GM18517 (cell line): ENCODE data around the gene TNRC6C.
"Not testable (repeated sequence)": the region's sequence is repeated elsewhere in the genome, so short reads cannot be mapped to it uniquely, and the experiment has no call there.

Experiments
- ATAC-seq: cut with Tn5 transposase; IDR thresholded peaks from one replicate; pipeline ENCODE4 v1.9.1; 2021; ENCODE audit warnings: mild to moderate bottlenecking, moderate library complexity; ENCODE audit not compliant: unreplicated experiment

Gene TNRC6C

DNA sequence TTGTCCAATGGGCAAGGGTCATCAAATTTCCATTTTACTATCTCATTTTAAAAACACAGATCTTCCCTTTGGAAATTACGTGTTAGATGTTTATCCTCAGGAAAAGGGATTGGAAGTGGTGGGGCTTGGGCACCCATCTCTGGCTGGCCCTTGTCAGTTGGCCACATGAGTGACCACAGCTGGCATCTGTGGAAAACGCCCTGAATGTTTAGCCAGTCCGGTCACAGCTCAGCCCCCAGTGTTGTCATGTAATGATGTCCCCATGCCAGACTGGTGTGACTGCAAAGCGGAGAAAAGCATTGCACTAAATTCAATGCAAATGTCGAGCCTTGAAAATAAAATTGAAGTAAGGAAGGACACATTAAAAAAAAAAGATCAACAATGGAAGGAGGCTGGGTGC lies 117.0 kb downstream of the TNRC6C start:
- no peak for ATAC-seq

DNA sequence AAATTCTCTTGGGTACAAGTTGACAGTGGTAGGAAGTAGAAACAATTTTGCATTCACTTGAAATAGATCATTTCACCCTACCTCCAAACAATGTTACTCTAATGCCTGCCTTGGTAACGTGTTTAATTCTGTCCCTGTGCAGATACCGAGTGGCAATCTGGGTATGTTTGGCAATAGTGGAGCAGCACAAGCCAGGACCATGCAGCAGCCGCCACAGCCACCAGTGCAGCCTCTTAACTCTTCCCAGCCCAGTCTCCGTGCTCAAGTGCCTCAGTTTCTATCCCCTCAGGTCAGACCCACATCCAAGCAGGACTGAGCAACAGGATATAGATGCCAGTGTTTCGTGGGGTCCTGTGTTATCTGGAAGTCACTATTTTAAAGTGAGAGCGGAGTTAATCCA lies 120.8 kb downstream of the TNRC6C start:
- no peak for ATAC-seq

DNA sequence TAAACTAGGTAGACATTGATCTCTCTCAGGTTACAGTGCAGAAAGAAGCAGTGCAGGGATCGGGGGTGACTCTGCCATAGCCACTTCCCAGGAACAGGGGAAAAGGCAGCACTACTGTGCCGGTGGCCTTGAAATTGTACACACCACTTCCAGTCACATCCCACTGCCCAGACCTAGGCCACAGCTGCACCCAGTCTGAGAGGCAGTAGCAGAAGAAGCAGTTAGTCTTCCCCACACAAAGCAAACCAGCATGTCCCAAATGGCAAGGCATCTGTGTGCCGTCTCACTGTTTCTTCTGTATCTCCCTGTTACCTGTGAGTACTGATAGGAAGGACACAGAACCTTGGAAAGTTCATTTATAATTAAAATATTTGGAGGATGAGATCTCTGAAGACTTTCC lies 123.0 kb downstream of the TNRC6C start:
- ATAC-seq, result no peak

DNA sequence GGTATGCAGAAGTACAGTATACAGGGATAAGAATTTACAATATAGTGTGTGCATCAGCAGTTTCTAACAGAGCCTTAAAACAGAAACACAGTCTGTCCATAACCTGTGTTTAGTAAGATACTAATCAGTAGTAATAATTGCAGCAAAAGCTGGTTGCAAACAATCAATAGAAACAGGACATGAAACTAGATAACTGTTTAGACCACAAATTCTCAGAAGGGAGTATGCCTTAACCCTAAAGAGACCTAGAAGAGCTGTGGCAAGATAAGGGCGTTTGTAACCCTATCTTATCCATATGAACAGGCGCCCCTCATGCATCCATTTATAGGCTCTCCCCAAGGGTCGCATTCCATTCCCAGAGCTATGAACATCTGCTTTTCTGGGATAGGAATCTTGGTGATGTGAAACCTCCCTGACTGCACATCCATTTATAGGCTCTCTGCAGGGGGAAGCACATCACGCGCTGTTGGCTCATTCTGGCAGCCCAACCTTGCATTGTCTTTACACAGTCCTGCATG lies 123.9 kb downstream of the TNRC6C start:
- not testable (repeated sequence) for ATAC-seq

DNA sequence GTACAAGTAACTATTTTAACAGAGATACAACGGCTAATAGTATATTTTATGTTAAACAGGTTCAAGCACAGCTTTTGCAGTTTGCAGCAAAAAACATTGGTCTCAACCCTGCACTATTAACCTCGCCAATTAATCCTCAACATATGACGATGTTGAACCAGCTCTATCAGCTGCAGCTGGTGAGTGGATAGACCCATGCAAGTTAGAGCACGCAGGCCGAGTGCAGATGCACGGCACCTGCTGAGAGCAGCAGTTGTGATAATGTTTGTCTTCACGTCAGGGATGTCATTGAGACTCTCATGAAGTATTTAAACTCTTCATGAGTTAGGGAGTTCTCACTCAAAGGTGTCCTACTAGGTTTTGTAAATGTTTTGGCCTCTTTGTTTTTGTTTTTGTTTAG lies 124.5 kb downstream of the TNRC6C start:
- ATAC-seq, result no peak

DNA sequence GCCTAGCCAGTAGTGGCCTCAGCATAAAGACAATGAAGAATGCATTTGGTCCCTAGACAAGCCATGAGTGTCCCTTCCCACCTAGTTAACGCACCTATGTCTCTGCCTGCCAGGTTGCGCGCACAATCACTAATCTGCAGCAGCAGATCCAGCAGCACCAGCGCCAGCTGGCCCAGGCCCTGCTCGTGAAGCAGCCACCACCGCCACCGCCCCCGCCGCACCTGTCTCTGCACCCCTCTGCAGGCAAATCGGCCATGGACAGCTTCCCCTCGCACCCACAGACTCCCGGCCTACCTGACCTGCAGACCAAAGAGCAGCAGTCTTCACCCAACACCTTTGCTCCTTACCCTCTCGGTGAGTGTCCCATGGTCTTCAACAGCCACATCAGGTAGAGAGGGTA lies 128.2 kb downstream of the TNRC6C start:
- ATAC-seq, result no peak

DNA sequence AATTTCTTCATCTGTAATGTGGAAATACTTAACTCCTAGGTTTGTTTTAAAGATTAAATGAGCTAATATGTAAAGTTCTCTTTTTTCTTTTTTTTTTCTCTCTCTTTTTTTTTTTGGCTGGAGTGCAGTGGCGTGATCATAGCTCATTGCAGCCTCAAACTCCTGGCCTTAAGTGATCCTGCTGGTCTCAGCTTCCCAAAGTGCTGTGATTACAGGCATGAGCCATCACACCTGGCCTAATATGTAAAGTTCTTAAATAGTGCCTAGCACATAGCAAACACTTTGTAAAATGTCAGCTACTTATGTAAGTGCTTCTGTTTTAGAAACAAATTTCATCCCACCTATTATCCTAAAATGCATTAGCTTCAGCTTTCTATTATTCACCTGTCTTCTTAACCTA lies 130.0 kb downstream of the TNRC6C start:
- ATAC-seq, result no peak

DNA sequence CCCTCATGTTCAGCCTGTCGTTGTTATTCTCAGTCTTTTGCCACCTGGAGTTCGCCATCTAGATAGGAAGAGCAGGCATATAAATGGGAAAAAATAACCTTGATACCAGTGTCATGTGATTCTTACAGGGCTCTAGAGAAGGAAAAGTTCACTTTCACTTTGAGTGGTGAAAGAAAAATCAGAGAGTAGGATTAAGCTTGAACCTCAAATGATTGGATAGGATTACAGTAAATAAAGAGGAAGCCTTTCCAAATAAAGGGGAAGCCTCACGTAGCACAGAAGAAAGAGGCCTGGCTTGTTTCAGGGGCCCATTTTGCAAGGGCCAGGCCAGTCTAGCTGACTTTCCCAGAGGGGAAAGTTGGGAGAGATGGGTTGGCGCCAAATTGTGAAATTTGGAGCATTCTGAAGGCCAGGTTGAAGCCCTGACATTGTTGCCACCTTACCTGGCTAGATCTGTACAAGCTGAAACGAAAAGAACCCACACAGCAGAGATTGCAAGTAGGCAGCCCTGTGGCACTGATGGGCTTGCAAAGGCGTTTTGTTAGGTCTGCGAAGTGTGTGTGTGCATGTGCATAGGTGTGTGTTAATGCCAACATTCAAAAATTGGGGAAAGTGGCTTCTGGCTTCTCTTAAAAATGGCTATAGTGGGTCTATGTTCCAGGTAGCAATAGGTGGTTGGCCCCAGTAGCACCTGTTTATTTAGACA lies 131.2 kb downstream of the TNRC6C start:
- no peak for ATAC-seq

DNA sequence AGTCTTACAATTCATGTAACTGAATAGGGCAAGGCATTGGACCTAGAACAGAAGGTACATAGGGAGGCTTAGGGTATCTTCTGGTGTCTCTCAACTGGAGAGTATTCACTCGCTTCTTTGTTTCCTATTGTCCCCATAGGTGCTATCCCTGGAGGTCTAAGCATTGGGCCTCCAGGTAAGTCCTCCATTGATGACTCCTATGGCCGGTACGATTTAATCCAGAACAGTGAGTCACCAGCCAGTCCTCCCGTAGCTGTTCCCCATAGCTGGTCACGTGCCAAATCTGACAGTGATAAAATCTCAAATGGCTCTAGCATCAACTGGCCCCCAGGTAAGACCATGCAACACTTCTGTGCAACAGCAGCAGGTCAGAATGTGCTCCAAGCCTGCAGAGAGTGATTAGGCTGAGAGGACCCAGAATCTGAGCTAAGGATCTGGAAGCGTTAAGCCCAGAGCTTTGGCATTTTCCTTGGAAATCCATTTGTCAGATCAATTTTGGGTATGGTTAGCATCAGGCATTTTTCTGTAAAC lies 134.4 kb downstream of the TNRC6C start:
- ATAC-seq, result no peak

DNA sequence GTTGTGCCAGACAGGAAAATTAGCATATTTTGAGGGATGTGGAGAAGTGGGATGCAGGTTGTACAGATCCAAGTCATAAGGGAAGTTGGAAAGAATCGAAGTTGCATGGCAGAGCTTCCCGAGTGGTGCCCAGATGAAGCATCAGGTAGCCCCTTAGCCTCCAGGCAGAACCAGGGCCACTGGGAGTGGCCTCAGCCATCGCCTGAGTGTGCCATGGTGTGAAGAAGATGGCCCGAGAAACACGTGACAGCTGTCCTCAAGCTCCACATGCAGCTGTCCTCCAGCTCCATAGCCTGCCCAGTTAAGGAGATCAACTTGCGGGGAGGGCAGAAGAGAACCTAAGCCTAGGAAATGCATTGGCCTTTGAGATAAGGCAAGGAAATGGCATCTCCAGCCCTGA lies 136.5 kb downstream of the TNRC6C start:
- ATAC-seq, result no peak

DNA sequence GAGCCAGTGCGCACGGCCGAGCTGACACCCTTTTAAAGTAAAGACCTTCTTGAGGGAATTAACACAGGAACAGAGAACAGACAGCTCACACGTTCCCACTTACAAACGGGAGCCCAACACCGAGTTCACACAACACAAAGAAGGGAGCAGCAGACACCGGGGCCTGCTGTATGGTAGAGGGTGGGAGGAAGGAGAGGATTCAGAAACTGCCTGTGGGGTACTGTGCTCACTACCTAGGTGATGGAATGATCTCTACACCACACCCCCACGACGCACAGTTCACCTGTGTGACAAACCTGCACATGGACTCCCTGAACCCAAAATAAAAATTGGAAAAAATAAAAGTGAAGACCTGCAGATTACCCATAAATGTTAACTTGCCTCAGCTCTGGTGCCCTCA lies 137.6 kb downstream of the TNRC6C start:
- ATAC-seq, result no peak

DNA sequence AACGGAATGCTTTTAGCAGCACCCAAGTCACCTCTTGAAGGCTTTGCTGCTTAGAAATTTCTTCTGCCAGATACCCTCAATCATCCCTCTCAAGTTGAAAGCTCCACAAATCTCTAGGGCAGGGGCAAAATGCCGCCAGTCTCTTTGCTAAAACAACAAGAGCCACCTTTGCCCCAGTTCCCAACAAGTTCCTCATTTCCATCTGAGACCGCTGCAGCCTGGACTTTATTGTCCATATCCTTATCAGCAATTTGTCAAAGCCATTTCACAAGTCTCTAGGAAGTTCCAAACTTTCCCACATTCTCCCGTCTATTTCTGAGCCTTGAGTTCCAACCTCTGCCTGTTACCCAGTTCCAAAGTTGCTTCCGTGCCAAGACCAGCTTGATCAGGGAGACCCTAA lies 142.6 kb downstream of the TNRC6C start:
- no peak for ATAC-seq

DNA sequence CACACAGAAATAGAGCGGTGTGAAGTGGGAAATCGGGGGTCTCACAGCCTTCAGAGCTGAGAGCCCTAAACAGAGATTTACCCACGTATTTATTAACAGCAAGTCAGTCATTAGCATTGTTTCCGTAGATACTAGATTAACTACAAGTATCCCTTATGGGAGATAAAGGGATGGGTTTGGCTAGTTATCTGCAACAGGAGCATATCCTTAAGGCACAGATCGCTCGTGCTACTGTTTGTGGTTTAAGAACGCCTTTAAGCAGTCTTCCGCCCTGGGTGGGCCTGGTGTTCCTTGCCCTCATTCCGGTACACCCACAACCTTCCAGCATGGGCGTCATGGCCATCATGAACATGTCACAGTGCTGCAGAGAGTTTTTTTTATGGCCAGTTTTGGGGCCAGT lies 143.0 kb downstream of the TNRC6C start:
- ATAC-seq, result no peak

DNA sequence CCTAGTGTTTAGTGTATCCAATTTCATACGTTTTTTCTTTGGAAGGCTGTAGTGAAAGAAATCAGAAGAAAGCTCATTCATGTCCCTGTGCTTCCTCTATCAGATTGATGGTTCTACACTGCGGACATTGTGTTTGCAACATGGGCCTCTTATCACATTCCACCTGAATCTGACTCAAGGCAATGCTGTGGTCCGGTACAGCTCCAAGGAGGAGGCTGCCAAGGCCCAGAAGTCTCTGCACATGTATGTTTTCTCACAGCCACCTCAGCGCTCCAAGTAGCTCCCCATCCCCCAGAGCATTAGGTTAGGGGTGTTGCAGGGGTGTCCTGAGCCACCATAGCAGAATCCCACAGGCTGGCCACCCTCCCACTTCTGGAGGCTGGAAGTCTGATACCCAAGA lies 144.8 kb downstream of the TNRC6C start:
- ATAC-seq, result no peak

DNA sequence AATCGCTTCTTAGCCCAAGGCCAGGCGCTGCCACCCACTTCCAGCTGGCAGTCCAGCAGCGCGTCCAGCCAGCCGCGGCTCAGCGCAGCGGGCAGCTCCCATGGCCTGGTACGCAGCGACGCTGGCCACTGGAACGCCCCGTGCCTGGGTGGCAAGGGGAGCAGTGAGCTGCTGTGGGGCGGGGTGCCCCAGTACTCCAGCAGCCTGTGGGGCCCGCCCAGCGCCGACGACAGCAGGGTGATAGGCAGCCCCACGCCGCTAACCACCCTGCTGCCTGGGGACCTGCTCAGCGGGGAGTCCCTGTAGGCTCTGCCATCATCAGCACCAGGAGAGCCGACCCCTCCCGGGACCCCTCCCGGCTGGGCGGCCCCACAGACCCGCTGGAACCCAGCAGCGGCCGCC lies 146.0 kb downstream of the TNRC6C start:
- ATAC-seq, result no peak

DNA sequence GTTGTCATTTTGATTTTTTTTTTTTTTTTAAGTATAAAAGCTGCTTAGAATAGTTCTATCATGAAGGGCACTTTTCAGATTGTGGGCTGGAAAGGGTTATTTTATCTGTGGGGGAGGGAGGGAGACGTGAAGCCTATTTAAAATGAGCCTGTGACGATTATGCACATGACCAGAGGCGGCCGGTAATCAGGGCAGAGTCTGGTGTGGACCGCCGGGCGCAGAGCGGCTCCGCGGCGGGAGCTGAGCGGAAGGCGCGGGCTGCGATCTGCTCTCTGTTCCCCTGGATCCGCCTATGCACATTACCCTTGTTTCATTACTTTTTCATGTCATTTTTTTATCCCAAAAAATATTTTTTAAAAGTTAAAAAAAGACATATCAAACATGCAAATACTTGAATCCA lies 146.6 kb downstream of the TNRC6C start:
- ATAC-seq, result no peak

DNA sequence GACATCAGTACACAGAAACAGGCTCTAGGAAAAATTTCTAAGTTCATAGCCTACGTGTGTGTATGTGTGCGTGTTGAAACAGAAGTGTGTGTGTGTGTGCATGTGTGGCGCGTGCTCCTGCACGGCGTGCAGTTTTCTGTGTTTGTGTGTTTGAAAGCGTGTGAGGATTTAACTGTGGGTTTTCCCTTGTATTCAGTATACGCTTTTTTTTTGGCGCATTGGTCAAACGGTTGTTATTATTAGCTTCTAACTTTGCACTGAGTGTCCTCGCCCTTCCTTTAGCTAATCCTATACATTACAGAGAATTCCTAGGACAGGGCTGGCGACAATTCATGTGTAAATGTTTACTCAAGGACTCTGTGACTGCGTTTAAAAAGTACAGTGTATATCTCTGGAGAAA lies 147.0 kb downstream of the TNRC6C start:
- ATAC-seq, result no peak

DNA sequence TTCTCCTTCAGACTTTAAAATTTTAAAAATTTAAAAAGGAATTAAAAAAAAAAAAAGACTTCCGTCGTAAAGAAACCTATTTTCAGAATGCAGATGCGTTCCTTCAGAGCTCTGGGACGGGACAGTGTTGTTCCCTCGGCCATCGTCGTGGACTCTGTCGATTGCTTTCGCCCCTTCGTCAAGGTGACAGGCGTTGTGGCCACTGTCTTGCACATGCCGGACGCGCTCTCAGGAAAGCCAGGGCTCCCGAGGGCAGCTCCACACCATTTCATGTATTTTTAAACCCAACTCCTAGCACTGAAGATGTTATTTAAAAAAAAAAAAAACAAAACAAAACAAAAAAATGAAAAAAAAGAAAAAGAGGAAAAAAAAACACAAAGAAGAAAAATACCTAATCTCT lies 147.7 kb downstream of the TNRC6C start:
- no peak for ATAC-seq

DNA sequence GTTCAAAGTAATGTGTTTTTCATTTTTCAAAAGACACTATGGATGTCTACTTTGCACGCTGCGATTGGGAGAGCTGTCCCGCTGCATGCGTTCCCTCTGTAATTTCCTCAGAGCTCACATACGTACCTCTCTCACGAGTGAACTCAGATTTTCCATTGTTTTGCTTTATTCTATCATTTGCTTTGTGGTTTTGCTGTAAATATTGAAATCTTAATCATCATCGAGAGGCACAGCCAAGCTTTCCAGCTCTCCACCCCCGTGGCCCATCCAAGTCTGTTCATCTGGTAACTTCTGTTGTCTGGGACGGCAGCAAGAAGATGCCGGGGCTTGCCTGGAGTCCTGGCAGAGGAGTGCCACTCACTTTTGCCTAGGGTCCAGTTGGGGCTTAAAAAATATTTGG lies 149.0 kb downstream of the TNRC6C start:
- ATAC-seq, result no peak

DNA sequence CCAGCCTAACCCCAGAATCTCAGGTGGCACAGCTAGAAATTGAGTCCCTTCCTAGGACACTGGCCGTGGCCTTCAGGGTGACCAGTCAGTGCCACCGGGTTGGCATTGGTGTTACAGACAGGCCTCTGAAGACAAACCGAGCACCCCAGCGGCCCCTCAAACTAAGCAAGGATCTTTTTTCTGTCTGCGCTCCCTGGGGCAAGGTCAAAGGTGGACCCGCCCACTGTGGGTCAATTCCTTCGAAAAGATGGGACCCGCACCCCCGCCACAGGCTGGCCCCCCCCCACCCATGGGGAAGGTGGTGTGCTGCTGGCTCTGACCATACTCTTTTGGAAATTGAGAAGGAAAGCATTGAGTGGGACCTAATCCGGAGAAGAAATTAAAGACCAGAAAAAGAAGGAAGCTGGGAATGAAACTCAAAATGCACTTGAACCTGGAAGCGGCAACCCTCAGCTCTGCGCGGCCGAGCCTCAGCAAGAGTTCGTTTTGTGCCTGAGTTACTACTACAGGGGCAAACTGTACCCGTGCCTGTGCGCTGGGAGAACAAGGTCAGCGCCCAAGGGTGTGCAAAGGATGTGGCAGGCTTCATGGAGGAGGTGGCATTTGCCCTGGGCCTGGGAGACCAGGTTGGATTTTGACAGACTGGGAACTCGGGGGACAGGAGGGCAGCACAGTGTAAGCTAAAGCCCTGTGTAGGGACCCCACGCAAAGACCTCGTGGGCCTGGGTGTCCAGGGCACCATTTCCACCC lies 149.6 kb downstream of the TNRC6C start:
- no peak for ATAC-seq

DNA sequence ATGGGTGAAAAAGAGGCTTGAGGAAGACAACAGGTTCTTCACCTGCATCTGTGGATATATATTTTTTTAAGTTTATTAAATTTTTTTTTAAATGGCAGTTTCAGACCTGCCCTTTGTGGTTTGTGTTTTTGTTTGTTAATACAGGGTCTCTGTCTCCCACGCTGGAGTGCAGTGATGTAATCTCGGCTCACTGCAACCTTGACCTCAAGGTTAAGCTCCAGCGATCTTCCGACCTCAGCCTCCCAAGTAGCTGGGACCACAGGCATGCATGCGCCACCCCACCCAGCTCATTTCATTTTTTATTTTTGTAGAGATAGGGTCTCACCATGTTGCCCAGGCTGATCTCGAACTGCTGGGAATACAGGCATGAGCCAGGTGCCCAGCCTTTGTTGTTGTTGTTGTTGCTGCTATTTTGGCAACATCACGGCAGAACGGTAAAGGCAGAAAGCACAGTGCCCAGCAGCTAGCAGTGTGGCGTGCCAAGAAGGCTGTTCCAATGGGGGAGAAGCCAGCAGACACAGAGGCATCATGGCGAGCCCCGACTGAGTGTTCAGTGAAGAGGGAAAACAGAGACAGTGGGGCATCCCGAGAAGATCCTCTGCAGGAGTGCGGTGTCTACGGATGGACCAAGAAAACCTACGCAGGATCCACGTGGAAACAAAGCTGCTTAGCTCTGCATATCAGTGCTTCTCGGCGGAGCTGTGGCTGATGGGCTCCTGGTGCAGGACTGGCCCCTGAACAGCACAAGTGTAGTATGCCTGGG lies 150.4 kb downstream of the TNRC6C start:
- ATAC-seq, result no peak

DNA sequence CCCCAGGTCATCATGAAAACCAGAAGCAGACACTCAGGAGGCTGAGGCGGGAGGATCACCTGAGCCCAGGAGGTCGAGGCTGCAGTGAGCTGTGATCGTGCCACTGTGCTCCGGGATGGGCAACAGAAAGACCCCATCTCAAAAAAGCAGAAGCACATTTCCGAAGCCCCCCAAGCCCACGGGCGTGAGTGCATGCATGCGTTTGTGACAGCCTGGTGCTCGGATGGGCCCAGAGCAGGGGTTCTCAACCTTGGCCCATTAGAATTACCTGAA lies 150.9 kb downstream of the TNRC6C start:
- no peak for ATAC-seq
